ENCODE measurements around the gene UQCRC1. TPM values are rescaled to one million over a fixed set of nuclear protein-coding genes. Genes with fewer than 3 reads are reported as not detected.

UQCRC1 gene
- total RNA-seq, 1 experiment from 2014 or later, result 227 TPM

GRCh38 chr3:48572517-48572916 is 36.9 kb downstream of the UQCRC1 start:
- ChIA-PET CTCF (no interaction called here), POLR2A (no interaction called here)
- no TSS peak for BruUV-seq (replicated peaks)
- intact Hi-C loops (cut with micrococcal nuclease; ENCODE audit: unreplicated experiment) (no loop called here), in situ Hi-C loops (cut with HindIII; ENCODE audit: low pct_unique_long_range_greater_than_20kb, low sequenced_read_pairs) (no loop called here)
- ATAC-seq (no peak), DNase-seq (ENCODE audit: low read depth, low spot score) (no peak)
- Histone ChIP-seq H3K9me3 (ENCODE audit: control insufficient read depth, insufficient read depth, low read depth, low read length) (no peaks in the 10 kb centered on the region), H3K4me3 (ENCODE audit: low read depth in 2 of 2, low read length in 2 of 2) (no peak overlapping the region), H3K27ac (ENCODE audit: low read length) (no peak overlapping the region), H3K36me3 (ENCODE audit: control insufficient read depth, insufficient read depth, low read length) (no peaks in the 10 kb centered on the region), H3K4me1 (ENCODE audit: control insufficient read depth, insufficient read depth, low read length) (no peaks in the 10 kb centered on the region), H3K27me3 (ENCODE audit: control insufficient read depth, insufficient read depth, low read length) (no peaks in the 10 kb centered on the region)
- TF ChIP-seq CTCF (IDR thresholded peaks at IDR 0.05) (no peak), REST (IDR thresholded peaks at IDR 0.05; ENCODE audit: insufficient read depth in 1 of 2, low read depth in 2 of 2, low read length in 1 of 2) (no peak), TCF7L2 (IDR thresholded peaks at IDR 0.05; ENCODE audit: low read depth, low read length) (no peak), SIN3A (IDR thresholded peaks at IDR 0.05; ENCODE audit: borderline replicate concordance, insufficient read depth, low read depth, low read length) (no peak)

DNA sequence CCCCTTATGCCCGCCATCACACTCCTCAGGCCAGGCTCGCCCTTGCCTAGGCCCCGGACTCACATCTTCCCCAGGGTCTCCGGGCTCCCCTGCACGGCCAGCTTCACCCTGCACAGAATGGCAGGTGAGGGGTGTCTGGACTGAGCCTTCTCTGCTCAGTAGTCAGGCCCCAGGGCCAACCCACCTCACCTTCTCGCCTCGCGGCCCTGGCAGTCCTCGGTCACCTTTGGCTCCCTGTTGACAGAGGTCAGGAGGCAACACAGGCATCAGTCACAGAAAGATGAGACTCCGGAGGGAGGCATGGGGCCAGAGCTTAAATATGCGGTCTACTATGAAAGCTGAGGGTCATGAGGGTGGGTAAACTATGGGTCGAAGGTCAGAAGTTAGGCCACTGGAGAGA is 37.5 kb downstream of the UQCRC1 start:
- Histone ChIP-seq H3K4me3 (ENCODE audit: low read depth in 2 of 2, low read length in 2 of 2) (no peak overlapping the region), H3K27me3 (ENCODE audit: control insufficient read depth, insufficient read depth, low read length) (no peaks in the 10 kb centered on the region), H3K9me3 (ENCODE audit: control insufficient read depth, insufficient read depth, low read depth, low read length) (no peaks in the 10 kb centered on the region), H3K27ac (ENCODE audit: low read length) (no peak overlapping the region), H3K4me1 (ENCODE audit: control insufficient read depth, insufficient read depth, low read length) (no peaks in the 10 kb centered on the region), H3K36me3 (ENCODE audit: control insufficient read depth, insufficient read depth, low read length) (no peaks in the 10 kb centered on the region)
- in situ Hi-C loops (cut with HindIII; ENCODE audit: low pct_unique_long_range_greater_than_20kb, low sequenced_read_pairs) (no loop called here), intact Hi-C loops (cut with micrococcal nuclease; ENCODE audit: unreplicated experiment) (no loop called here)
- POLR2A ChIA-PET, result no interaction called here
- TF ChIP-seq CTCF (IDR thresholded peaks at IDR 0.05) (no peak), POLR2AphosphoS5 (IDR thresholded peaks at IDR 0.05; ENCODE audit: low read depth, low read length) (no peak), TCF7L2 (IDR thresholded peaks at IDR 0.05; ENCODE audit: low read depth, low read length) (no peak), SIN3A (IDR thresholded peaks at IDR 0.05; ENCODE audit: borderline replicate concordance, insufficient read depth, low read depth, low read length) (no peak), REST (IDR thresholded peaks at IDR 0.05; ENCODE audit: insufficient read depth in 1 of 2, low read depth in 2 of 2, low read length in 1 of 2) (no peak)
- CTCF ChIA-PET, result no interaction called here
- BruUV-seq (replicated peaks), result no TSS peak
- ATAC-seq (no peak), DNase-seq (ENCODE audit: low read depth, low spot score) (no peak)
